Lower lobe of right lung (tissue), 2 donors: ENCODE results near the gene CCL20. TPM values are rescaled to one million over a fixed set of nuclear protein-coding genes. Genes with fewer than 3 reads are reported as not detected.

ENCODE experiments used
- ATAC-seq, 2 donors: fragments of 200-7000 bp; cut with Tn5 transposase; one replicate each; pipeline ENCODE4 v1.9.1; 2020 to 2022; ENCODE audit warnings: mild to moderate bottlenecking in 2 of 2, moderate library complexity in 2 of 2
- DNase-seq: peaks from one replicate; pipeline ENCODE4 v3.0.0-alpha.2; 2020
- H3K27ac ChIP-seq: fragments of 200-600 bp; one replicate; pipeline ENCODE4 v1.8.0; 2022
- H3K27me3 ChIP-seq: fragments of 200-600 bp; one replicate; pipeline ENCODE4 v1.8.0; 2022; ENCODE audit warnings: low read depth
- H3K36me3 ChIP-seq: fragments of 200-600 bp; one replicate; pipeline ENCODE4 v1.8.0; 2022; ENCODE audit warnings: mild to moderate bottlenecking
- H3K4me1 ChIP-seq: fragments of 200-600 bp; one replicate; pipeline ENCODE4 v1.8.0; 2022
- H3K4me3 ChIP-seq: fragments of 200-600 bp; one replicate; pipeline ENCODE4 v1.8.0; 2022; ENCODE audit warnings: mild to moderate bottlenecking
- H3K9me3 ChIP-seq: fragments of 200-600 bp; one replicate; pipeline ENCODE4 v1.8.0; 2022
- CTCF ChIP-seq: fragments of 200-600 bp; IDR thresholded peaks from one replicate; pipeline ENCODE4 v1.8.0; 2022; ENCODE audit warnings: antibody characterized with exemption, mild to moderate bottlenecking
- intact Hi-C: fragments of 100-400 bp; cut with DNase I; formaldehyde crosslinking; loops from one replicate; pipeline ENCODE4 v1.11.0; 2022
- total RNA-seq: library from RNA; stranded (reverse); fragmentation: NEBNext Ultra II Directional; extraction: Animal tissue kit (Norgen Biotek cat#: 25700); gene quantifications from one replicate; pipeline ENCODE4 v1.2.1, GENCODE V29; 2021
- donor health status: DM: no; HTN: yes; CAD: no; lungs with severe emphysema.

Gene CCL20
- total RNA-seq, 1 donor from 2014 or later, result 1.6 TPM

- Histone ChIP-seq H3K27me3 (no peaks in the 10 kb centered on the region), H3K4me1 (no peaks in the 10 kb centered on the region), H3K9me3 (no peaks in the 10 kb centered on the region), H3K36me3 (no peaks in the 10 kb centered on the region), H3K4me3 (no peak overlapping the region), H3K27ac (no peak overlapping the region)
- ATAC-seq (no peak), DNase-seq (no peak)
- no peak for TF ChIP-seq CTCF
- intact Hi-C loops, result no loop called here
Observed at GRCh38 chr2:227772932-227773331, 40.7 kb upstream of the CCL20 start.

GRCh38 chr2:227774011-227774624 lies 39.5 kb upstream of the CCL20 start:
- no peaks in the 10 kb centered on the region for H3K36me3 ChIP-seq
- DNase-seq (no peak), ATAC-seq (peak; percentile 48 to 73)
- intact Hi-C loops, result no loop called here
- H3K4me1 ChIP-seq, result no peaks in the 10 kb centered on the region
- no peaks in the 10 kb centered on the region for H3K9me3 ChIP-seq
- no peak overlapping the region for H3K27ac ChIP-seq
- peak; percentile 34 for TF ChIP-seq CTCF
- no peaks in the 10 kb centered on the region for H3K27me3 ChIP-seq
- no peak overlapping the region for H3K4me3 ChIP-seq

- no peaks in the 10 kb centered on the region for H3K9me3 ChIP-seq
- intact Hi-C loops, result no loop called here
- no peaks in the 10 kb centered on the region for H3K36me3 ChIP-seq
- no peak for ATAC-seq
- H3K4me3 ChIP-seq, result no peak overlapping the region
- DNase-seq, result no peak
- H3K27me3 ChIP-seq, result no peaks in the 10 kb centered on the region
- no peaks in the 10 kb centered on the region for H3K4me1 ChIP-seq
- H3K27ac ChIP-seq, result no peak overlapping the region
- TF ChIP-seq CTCF, result no peak
Observed at GRCh38 chr2:227774895-227775842, 38.5 kb upstream of the CCL20 start.

DNA sequence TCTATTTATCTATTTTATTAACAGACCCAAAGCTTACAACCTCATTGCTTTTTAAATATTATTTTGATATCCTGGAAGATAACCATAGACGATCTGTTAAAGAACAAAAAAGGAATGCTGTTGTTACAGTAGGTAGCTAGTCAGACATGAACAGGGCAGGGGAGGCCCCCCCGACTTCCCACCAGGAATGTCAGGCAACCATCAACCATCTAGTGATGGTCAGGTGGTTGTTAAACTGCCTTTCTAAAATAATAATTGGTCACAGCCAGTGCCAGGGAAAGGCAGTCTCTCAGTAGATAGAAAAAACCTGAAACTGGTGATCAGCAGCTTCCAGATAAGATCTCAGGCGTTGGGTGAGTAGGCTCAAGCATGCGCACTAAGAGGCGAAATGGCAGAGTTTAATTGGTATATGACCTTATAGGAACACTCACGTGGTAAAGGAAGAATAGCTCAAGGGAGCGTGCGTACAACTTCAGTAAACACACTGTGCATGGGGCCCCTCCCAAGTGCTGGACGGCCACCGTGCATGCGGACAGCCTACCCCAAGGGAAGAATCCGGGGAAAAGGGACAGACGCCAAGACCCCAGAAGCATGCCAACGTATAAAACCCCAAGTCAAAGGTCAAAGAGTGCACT lies 32.5 kb upstream of the CCL20 start:
- no peak for DNase-seq
- H3K36me3 ChIP-seq, result no peaks in the 10 kb centered on the region
- no peaks in the 10 kb centered on the region for H3K9me3 ChIP-seq
- TF ChIP-seq CTCF, result no peak
- no peak overlapping the region for H3K4me3 ChIP-seq
- H3K27me3 ChIP-seq, result no peaks in the 10 kb centered on the region
- H3K4me1 ChIP-seq, result peaks cover 4% of the 10 kb centered on the region
- H3K27ac ChIP-seq, result no peak overlapping the region
- ATAC-seq, result no peak
- intact Hi-C loops, result no loop called here

DNA sequence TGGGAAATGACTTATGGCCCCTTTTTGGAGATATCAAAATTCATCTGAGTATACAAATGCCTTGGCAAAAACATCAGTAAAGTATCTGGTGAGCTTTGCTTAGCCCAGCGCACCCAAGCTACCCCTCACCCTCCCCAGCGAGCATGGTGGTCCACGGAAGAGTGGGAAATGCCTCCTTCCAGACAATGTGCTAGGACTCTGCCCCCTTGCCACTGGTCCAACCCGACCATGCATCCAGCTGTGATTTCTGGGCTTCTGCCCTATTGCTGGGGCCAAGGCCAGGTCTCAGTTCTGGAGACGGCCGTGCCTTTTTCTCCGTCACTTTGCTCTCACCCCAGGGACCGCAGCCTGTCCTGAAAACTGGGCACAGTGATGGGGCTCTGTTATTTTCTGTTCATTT lies 31.8 kb upstream of the CCL20 start:
- no peak overlapping the region for H3K27ac ChIP-seq
- H3K4me1 ChIP-seq, result peaks cover 4% of the 10 kb centered on the region
- no peaks in the 10 kb centered on the region for H3K27me3 ChIP-seq
- ATAC-seq (no peak), DNase-seq (no peak)
- H3K36me3 ChIP-seq, result no peaks in the 10 kb centered on the region
- no peak for TF ChIP-seq CTCF
- intact Hi-C loops, result no loop called here
- no peak overlapping the region for H3K4me3 ChIP-seq
- H3K9me3 ChIP-seq, result no peaks in the 10 kb centered on the region
